H9 (cell line): Measurements from ENCODE around the gene PTPN12. TPM values are rescaled to one million over a fixed set of nuclear protein-coding genes. Genes with fewer than 3 reads are reported as not detected.
"Not testable (repeated sequence)": the region's sequence is repeated elsewhere in the genome, so short reads cannot be mapped to it uniquely, and the experiment has no call there.

Experiments used
- DNase-seq: peaks from one replicate; pipeline ENCODE4 v3.0.0-alpha.2; 2017
- H2AFZ ChIP-seq: one replicate; pipeline ENCODE4 v1.6.1; 2013; ENCODE audit warnings: mild to moderate bottlenecking, low read length, control low read depth, moderate library complexity
- H2AK5ac ChIP-seq: 2 replicates; pipeline ENCODE4 v1.6.1; 2013; ENCODE audit warnings: low read length, control low read depth, mixed read lengths; ENCODE audit not compliant: insufficient read length
- H2BK120ac ChIP-seq: one replicate; pipeline ENCODE4 v1.6.1; 2013; ENCODE audit warnings: low read depth, mild to moderate bottlenecking, low read length, control low read depth, inconsistent platforms; ENCODE audit not compliant: poor library complexity, severe bottlenecking
- H2BK12ac ChIP-seq: 2 replicates; pipeline ENCODE4 v1.6.1; 2013; ENCODE audit warnings: low read length, control low read depth, mixed read lengths, low read depth; ENCODE audit not compliant: insufficient read length
- H2BK15ac ChIP-seq: 2 replicates; pipeline ENCODE4 v1.6.1; 2013; ENCODE audit warnings: low read depth, low read length, control low read depth
- H2BK20ac ChIP-seq: one replicate; pipeline ENCODE4 v1.6.1; 2013; ENCODE audit warnings: low read depth, mild to moderate bottlenecking, low read length, control low read depth, inconsistent platforms; ENCODE audit not compliant: poor library complexity, severe bottlenecking
- H2BK5ac ChIP-seq: 2 replicates; pipeline ENCODE4 v1.6.1; 2013; ENCODE audit warnings: low read length, control low read depth, mixed read lengths; ENCODE audit not compliant: insufficient read length
- H3K14ac ChIP-seq: 2 replicates; pipeline ENCODE4 v1.6.1; 2013; ENCODE audit warnings: low read length, control low read depth; ENCODE audit not compliant: insufficient read depth
- H3K18ac ChIP-seq: 2 replicates; pipeline ENCODE4 v1.6.1; 2013; ENCODE audit warnings: low read depth, mild to moderate bottlenecking, mixed read lengths, low read length, control low read depth; ENCODE audit not compliant: insufficient read length
- H3K23ac ChIP-seq: 2 replicates; pipeline ENCODE4 v1.6.1; 2013; ENCODE audit warnings: low read length, control low read depth, mixed read lengths, low read depth; ENCODE audit not compliant: insufficient read length
- H3K23me2 ChIP-seq: 2 replicates; pipeline ENCODE4 v1.6.1; 2013; ENCODE audit warnings: low read depth, mild to moderate bottlenecking, mixed read lengths, low read length, control low read depth; ENCODE audit not compliant: insufficient read length, poor library complexity, severe bottlenecking
- H3K27ac ChIP-seq: 2 replicates; pipeline ENCODE4 v1.5.1; 2013; ENCODE audit warnings: low read length, control low read depth, mixed read lengths, low read depth; ENCODE audit not compliant: insufficient read length
- H3K27me3 ChIP-seq: 2 replicates; pipeline ENCODE4 v1.6.1; 2013; ENCODE audit warnings: low read length, control low read depth, inconsistent platforms; ENCODE audit not compliant: insufficient read depth
- H3K4ac ChIP-seq: 2 replicates; pipeline ENCODE4 v1.6.1; 2013; ENCODE audit warnings: low read depth, mild to moderate bottlenecking, control low read depth, inconsistent platforms, low read length, moderate library complexity
- H3K4me1 ChIP-seq: 2 replicates; pipeline ENCODE4 v1.6.1; 2013; ENCODE audit warnings: low read length, control low read depth, inconsistent platforms; ENCODE audit not compliant: insufficient read depth
- H3K4me2 ChIP-seq: 2 replicates; pipeline ENCODE4 v1.6.1; 2013; ENCODE audit warnings: low read length, control low read depth, mixed read lengths; ENCODE audit not compliant: insufficient read length, insufficient read depth
- H3K56ac ChIP-seq: 2 replicates; pipeline ENCODE4 v1.6.1; 2013; ENCODE audit warnings: low read depth, mild to moderate bottlenecking, mixed read lengths, low read length, control low read depth; ENCODE audit not compliant: insufficient read length
- H3K79me1 ChIP-seq: 2 replicates; pipeline ENCODE4 v1.6.1; 2013; ENCODE audit warnings: low read depth, mild to moderate bottlenecking, moderate library complexity, low read length, control low read depth, inconsistent platforms; ENCODE audit not compliant: insufficient read depth, poor library complexity, severe bottlenecking
- H3K79me2 ChIP-seq: 2 replicates; pipeline ENCODE4 v1.6.1; 2013; ENCODE audit warnings: low read length, control low read depth, inconsistent platforms; ENCODE audit not compliant: insufficient read depth
- H3K9ac ChIP-seq: 2 replicates; pipeline ENCODE4 v1.6.1; 2013; ENCODE audit warnings: low read length, control low read depth, mixed read lengths; ENCODE audit not compliant: insufficient read length; ENCODE audit errors: extremely low read depth
- H3K9me3 ChIP-seq: one replicate; pipeline ENCODE4 v1.6.1; 2013; ENCODE audit warnings: low read depth, low read length, inconsistent platforms; ENCODE audit not compliant: control insufficient read depth
- H3T11ph ChIP-seq: one replicate; pipeline ENCODE4 v1.6.1; 2013; ENCODE audit warnings: mild to moderate bottlenecking, low read length, control low read depth, inconsistent platforms
- H4K20me1 ChIP-seq: one replicate; pipeline ENCODE4 v1.6.1; 2013; ENCODE audit not compliant: control insufficient read depth, insufficient read length, insufficient read depth
- H4K5ac ChIP-seq: 2 replicates; pipeline ENCODE4 v1.6.1; 2013; ENCODE audit warnings: low read depth, mild to moderate bottlenecking, mixed read lengths, low read length, control low read depth; ENCODE audit not compliant: insufficient read length
- H4K8ac ChIP-seq: replicated peaks from 2 replicates; pipeline ENCODE4 v1.6.1; 2013; ENCODE audit warnings: low read length, control low read depth, mixed read lengths, low read depth; ENCODE audit not compliant: insufficient read length
- H4K91ac ChIP-seq: 2 replicates; pipeline ENCODE4 v1.6.1; 2013; ENCODE audit warnings: low read depth, mild to moderate bottlenecking, moderate library complexity, mixed read lengths, low read length, control low read depth; ENCODE audit not compliant: insufficient read length
- H3K27ac Mint-ChIP-seq, 3 experiments: 2 replicates in 2 of 3; 3 replicates in 1 of 3; pipeline ENCODE4 v1.8.0; 2020 to 2021; ENCODE audit warnings: mixed read lengths in 3 of 3, mild to moderate bottlenecking in 1 of 3, moderate library complexity in 1 of 3
- H3K27me3 Mint-ChIP-seq: 2 replicates; pipeline ENCODE4 v1.8.0; 2021; ENCODE audit warnings: low read depth, mild to moderate bottlenecking, moderate library complexity, mixed read lengths
- H3K36me3 Mint-ChIP-seq, 3 experiments: 2 replicates in 2 of 3; 3 replicates in 1 of 3; pipeline ENCODE4 v1.8.0; 2020 to 2021; ENCODE audit warnings: low read depth in 3 of 3, mixed read lengths in 3 of 3; ENCODE audit not compliant: insufficient read depth in 1 of 3
- H3K4me1 Mint-ChIP-seq, 2 experiments: 2 replicates each; pipeline ENCODE4 v1.8.0; 2020; ENCODE audit warnings: mixed read lengths in 2 of 2
- H3K4me3 Mint-ChIP-seq, 2 experiments: 2 replicates in 1 of 2; 3 replicates in 1 of 2; pipeline ENCODE4 v1.8.0; 2020 to 2021; ENCODE audit warnings: mild to moderate bottlenecking in 2 of 2, mixed read lengths in 2 of 2, moderate library complexity in 1 of 2
- H3K9me3 Mint-ChIP-seq, 2 experiments: 2 replicates in 1 of 2; 3 replicates in 1 of 2; pipeline ENCODE4 v1.8.0; 2020; ENCODE audit warnings: mild to moderate bottlenecking in 2 of 2, mixed read lengths in 2 of 2, moderate library complexity in 1 of 2
- WGBS: extraction: QIAGEN DNeasy Blood & Tissue Kit; methylation state at CpG from one replicate; pipeline ENCODE4 v1.1.7; 2013; ENCODE audit warnings: missing lambda C conversion rate, low lambda C conversion rate, mixed read lengths; ENCODE audit not compliant: insufficient read length; ENCODE audit errors: extremely low coverage; 5-methylcytosine and 5-hydroxymethylcytosine counted together
- total RNA-seq: library from RNA; stranded (reverse); gene quantifications from 2 replicates; pipeline ENCODE4 v1.2.1, GENCODE V29; 2021
- TF ChIP-seq, protein P1 (sequence below): fragments of 200-600 bp; sonication (generic); conservative IDR thresholded peaks from 3 replicates; pipeline ENCODE4 v1.8.0; 2021; ENCODE audit warnings: antibody characterized with exemption, mild to moderate bottlenecking

The PTPN12 gene
- total RNA-seq, 1 experiment from 2014 or later: 128 TPM

DNA sequence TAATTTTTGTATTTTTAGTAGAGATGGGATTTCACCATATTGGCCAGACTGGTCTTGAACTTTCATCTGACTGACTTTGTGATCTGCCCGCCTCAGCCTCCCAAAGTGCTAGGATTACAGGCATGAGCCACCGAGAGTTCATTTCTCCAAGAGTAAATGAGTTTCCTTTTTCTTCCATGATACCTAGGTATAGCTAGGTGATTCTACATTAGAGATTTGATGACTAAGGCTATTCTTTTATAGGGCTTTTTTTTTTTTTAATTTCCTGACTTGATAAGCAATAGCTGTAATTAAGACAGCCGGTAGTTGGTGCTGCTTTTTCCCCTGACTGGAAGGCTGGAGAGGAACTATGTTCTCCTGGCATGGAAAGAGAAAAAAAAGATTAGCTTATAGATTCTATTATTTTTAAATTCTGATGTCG is 3.3 kb downstream of the PTPN12 start:
- no peak overlapping the region for H4K91ac ChIP-seq
- H3K14ac ChIP-seq: no peak overlapping the region
- no peak overlapping the region for H3K56ac ChIP-seq
- H2BK15ac ChIP-seq: no peak overlapping the region
- no peak overlapping the region for H4K8ac ChIP-seq
- no peaks in the 10 kb centered on the region for H3K27me3 Mint-ChIP-seq
- no peak overlapping the region for H2AK5ac ChIP-seq
- H3K9ac ChIP-seq: no peak overlapping the region
- H4K5ac ChIP-seq: no peak overlapping the region
- no peak overlapping the region for H3K4me2 ChIP-seq
- H2AFZ ChIP-seq: no peak overlapping the region
- H3K4me1 ChIP-seq: no peaks in the 10 kb centered on the region; the same call in 1 of the 2 replicates
- no peak overlapping the region for H2BK120ac ChIP-seq
- no peaks in the 10 kb centered on the region for H4K20me1 ChIP-seq
- no peak overlapping the region for H3K23ac ChIP-seq
- no peak overlapping the region for H3K27ac ChIP-seq
- H3K9me3 ChIP-seq: no peaks in the 10 kb centered on the region
- H3K79me2 ChIP-seq: peaks cover 51% of the 10 kb centered on the region; the same call in 1 of the 2 replicates
- peak overlapping the region in 1 of 3 experiments; percentile 93; a peak in 2 of 7 replicates for H3K27ac Mint-ChIP-seq
- no peak overlapping the region for H2BK20ac ChIP-seq
- H2BK12ac ChIP-seq: no peak overlapping the region
- H3K27me3 ChIP-seq: no peaks in the 10 kb centered on the region
- H3K79me1 ChIP-seq: peaks cover 4% of the 10 kb centered on the region
- H3K4ac ChIP-seq: no peak overlapping the region
- no CpG with 5 or more reads among the region's 4 CpGs for WGBS
- no peak overlapping the region for H2BK5ac ChIP-seq
- H3K36me3 Mint-ChIP-seq: peaks cover 9 to 14% (median 9%) of the 10 kb centered on the region in 3 experiments
- H3K18ac ChIP-seq: no peak overlapping the region
- H3K4me1 Mint-ChIP-seq: peaks cover 43 to 50% of the 10 kb centered on the region in 2 experiments
- no peak for DNase-seq
- no peak overlapping the region for H3T11ph ChIP-seq
- TF ChIP-seq, protein P1, sequence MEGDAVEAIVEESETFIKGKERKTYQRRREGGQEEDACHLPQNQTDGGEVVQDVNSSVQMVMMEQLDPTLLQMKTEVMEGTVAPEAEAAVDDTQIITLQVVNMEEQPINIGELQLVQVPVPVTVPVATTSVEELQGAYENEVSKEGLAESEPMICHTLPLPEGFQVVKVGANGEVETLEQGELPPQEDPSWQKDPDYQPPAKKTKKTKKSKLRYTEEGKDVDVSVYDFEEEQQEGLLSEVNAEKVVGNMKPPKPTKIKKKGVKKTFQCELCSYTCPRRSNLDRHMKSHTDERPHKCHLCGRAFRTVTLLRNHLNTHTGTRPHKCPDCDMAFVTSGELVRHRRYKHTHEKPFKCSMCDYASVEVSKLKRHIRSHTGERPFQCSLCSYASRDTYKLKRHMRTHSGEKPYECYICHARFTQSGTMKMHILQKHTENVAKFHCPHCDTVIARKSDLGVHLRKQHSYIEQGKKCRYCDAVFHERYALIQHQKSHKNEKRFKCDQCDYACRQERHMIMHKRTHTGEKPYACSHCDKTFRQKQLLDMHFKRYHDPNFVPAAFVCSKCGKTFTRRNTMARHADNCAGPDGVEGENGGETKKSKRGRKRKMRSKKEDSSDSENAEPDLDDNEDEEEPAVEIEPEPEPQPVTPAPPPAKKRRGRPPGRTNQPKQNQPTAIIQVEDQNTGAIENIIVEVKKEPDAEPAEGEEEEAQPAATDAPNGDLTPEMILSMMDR: no peak
- H3K9me3 Mint-ChIP-seq: peaks cover 2 to 4% of the 10 kb centered on the region in 2 experiments
- peaks cover 6% of the 10 kb centered on the region for H3K23me2 ChIP-seq
- peak overlapping the region; percentile 97 to 99; a peak in 2 of 5 replicates for H3K4me3 Mint-ChIP-seq

DNA sequence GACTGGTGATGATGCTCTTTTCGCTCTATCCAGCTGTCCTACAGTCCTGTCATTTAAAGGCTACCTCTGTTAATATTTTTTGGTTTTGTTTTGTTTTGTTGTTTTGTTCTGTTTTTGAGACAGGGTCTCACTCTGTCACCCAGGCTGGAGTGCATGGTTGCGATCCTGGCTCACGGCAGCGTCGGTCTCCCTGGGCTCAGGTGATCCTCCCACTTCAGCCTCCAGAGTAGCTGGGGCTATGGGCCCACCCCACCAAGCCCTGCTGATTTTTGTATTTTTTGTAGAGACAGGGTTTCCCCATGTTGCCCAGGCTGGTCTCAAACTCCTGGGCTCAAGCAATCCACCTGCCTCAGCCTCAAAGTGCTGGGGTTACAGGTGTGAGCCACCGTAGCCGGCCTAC is 3.9 kb downstream of the PTPN12 start:
- not testable (repeated sequence) for H3K9me3 ChIP-seq, H3K27me3 ChIP-seq, H3K56ac ChIP-seq, H4K91ac ChIP-seq, H2AK5ac ChIP-seq, H4K20me1 ChIP-seq, H3K18ac ChIP-seq, H3K79me1 ChIP-seq, H2BK5ac ChIP-seq, H4K8ac ChIP-seq, H2BK20ac ChIP-seq, H3K4me1 ChIP-seq, H3K4ac ChIP-seq, H3K27ac ChIP-seq, H2BK15ac ChIP-seq, H3K23ac ChIP-seq, H2BK120ac ChIP-seq, H4K5ac ChIP-seq, DNase-seq, H3K27me3 Mint-ChIP-seq, H2AFZ ChIP-seq, H3K4me2 ChIP-seq, H2BK12ac ChIP-seq, H3K9ac ChIP-seq, H3K14ac ChIP-seq, H3K23me2 ChIP-seq, H3K9me3 Mint-ChIP-seq, H3T11ph ChIP-seq
- H3K79me2 ChIP-seq: peaks cover 55% of the 10 kb centered on the region; the same call in 1 of the 2 replicates
- peaks cover 4 to 11% (median 5%) of the 10 kb centered on the region in 3 experiments; a peak in 6 of 7 replicates for H3K36me3 Mint-ChIP-seq
- H3K4me3 Mint-ChIP-seq: peak overlapping the region in 1 of 2 experiments; percentile 65; a peak in 3 of 5 replicates
- peaks cover 43 to 48% of the 10 kb centered on the region in 2 experiments for H3K4me1 Mint-ChIP-seq
- WGBS: no CpG with 5 or more reads among the region's 7 CpGs
- H3K27ac Mint-ChIP-seq: peak overlapping the region in 1 of 3 experiments; percentile 2; a peak in 2 of 7 replicates
